Esophagus squamous epithelium (tissue), 5 donors: ENCODE data around the gene MEAK7. TPM values are rescaled to one million over a fixed set of nuclear protein-coding genes. Genes with fewer than 3 reads are reported as not detected.

ENCODE experiments used
- DNase-seq: peaks from one replicate; lab custom pipeline; 2025; lab: John Stamatoyannopoulos, UW
- H3K27ac ChIP-seq, 4 donors: fragments of 200-600 bp; sonication (generic); one replicate each; pipeline ENCODE4 v1.5.1; 2016 to 2019; ENCODE audit warnings: mild to moderate bottlenecking in 1 of 4
- H3K27me3 ChIP-seq, 4 donors: fragments of 200-600 bp; sonication (generic); 1 replicate in 3 of 4; 2 replicates in 1 of 4; pipeline versions ENCODE4 v1.5.1 to v1.6.0; 2017 to 2021; ENCODE audit warnings: antibody characterized with exemption in 1 of 4
- H3K36me3 ChIP-seq, 3 donors: fragments of 200-600 bp; sonication (generic); one replicate each; pipeline ENCODE4 v1.5.1; 2016 to 2019
- H3K4me1 ChIP-seq, 3 donors: fragments of 200-600 bp; sonication (generic); one replicate each; pipeline ENCODE4 v1.5.1; 2017 to 2019
- H3K4me3 ChIP-seq, 4 donors: fragments of 200-600 bp; sonication (generic); 1 replicate in 3 of 4; 2 replicates in 1 of 4; pipeline ENCODE4 v1.5.1; 2016 to 2019; ENCODE audit warnings: mild to moderate bottlenecking in 2 of 4, moderate library complexity in 1 of 4
- H3K9me3 ChIP-seq, 3 donors: fragments of 200-600 bp; sonication (generic); one replicate each; pipeline ENCODE4 v1.5.1; 2016 to 2019
- POLR2A ChIP-seq, 4 donors: fragments of 450-650 bp; IDR thresholded peaks; one replicate each; pipeline ENCODE4 v1.6.1; 2017; ENCODE audit warnings: antibody characterized with exemption in 4 of 4, mild to moderate bottlenecking in 4 of 4, moderate library complexity in 3 of 4
- WGBS, 2 donors: methylation state at CpG; one replicate each; pipeline ENCODE4 v1.1.5; 2018; 5-methylcytosine and 5-hydroxymethylcytosine counted together
- intact Hi-C: fragments of 100-400 bp; cut with DNase I; formaldehyde crosslinking; loops from one replicate; pipeline ENCODE4 v1.15.0; 2022
- total RNA-seq, 4 donors: library from RNA; depleted of rRNA; stranded (reverse); fragments of >200 nt; gene quantifications; one replicate each; pipeline ENCODE4 v1.1.0, GENCODE V29; 2016
- TF ChIP-seq, protein P1 (sequence below), 6 experiments: fragments of 450-650 bp in 4 of 6; fragments of 200-600 bp in 2 of 6; sonication (generic) in 2 of 6; IDR thresholded peaks; one replicate each; pipeline ENCODE4 v1.5.1; 2016 to 2019; ENCODE audit warnings: antibody characterized with exemption in 6 of 6, mild to moderate bottlenecking in 4 of 6, moderate library complexity in 4 of 6
- donor health status: DM: yes; HTN: yes; CAD: no.

Gene MEAK7
- total RNA-seq, 4 donors from 2014 or later, result 20.2 to 35.9 (median 29.9) TPM

DNA sequence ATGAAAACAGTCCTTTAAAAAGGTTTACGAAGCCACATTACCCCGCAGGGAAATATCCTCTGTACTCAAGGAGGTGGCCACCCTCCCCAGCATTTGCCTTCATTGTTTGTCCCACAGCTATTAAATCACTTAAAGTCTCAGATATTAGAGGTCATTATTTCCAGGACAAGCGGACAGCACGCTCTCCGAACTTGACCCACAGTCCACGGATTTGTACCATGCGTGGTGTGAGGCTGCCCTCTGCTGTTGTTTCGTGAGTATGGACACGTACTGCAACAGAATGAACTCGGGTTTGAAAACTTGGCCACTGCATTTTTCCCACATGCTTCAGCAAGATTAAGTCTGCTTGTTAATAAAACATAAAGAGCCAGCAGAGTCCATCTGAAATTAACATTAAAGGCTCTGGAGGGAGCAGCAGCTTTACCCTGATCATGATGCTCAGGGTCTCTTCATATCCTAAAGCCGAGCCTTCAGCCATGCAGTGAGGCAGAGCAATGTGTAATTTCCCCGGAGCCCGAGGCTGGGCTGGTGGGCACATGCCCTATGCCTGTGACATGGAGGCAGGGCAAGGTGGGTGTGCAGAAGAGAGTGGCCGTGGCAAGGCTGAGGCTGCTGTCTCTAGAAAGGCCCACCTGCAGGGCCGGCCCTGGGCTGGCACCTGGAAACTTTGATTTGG is 19.7 kb downstream of the MEAK7 start:
- intact Hi-C loops, result loop anchor here (10.0 kb wide), 1 partner anchor 210 kb away; no protein-coding TSS in a partner anchor
- no peak overlapping the region for H3K4me3 ChIP-seq
- no peaks in the 10 kb centered on the region for H3K27me3 ChIP-seq
- no peaks in the 10 kb centered on the region for H3K9me3 ChIP-seq
- peaks cover 15 to 99% (median 37%) of the 10 kb centered on the region in 3 donors for H3K36me3 ChIP-seq
- 61 to 67% methylated on average over 13 to 14 of the region's 15 CpGs for WGBS, 2 donors
- DNase-seq, result no peak
- TF ChIP-seq, protein P1, sequence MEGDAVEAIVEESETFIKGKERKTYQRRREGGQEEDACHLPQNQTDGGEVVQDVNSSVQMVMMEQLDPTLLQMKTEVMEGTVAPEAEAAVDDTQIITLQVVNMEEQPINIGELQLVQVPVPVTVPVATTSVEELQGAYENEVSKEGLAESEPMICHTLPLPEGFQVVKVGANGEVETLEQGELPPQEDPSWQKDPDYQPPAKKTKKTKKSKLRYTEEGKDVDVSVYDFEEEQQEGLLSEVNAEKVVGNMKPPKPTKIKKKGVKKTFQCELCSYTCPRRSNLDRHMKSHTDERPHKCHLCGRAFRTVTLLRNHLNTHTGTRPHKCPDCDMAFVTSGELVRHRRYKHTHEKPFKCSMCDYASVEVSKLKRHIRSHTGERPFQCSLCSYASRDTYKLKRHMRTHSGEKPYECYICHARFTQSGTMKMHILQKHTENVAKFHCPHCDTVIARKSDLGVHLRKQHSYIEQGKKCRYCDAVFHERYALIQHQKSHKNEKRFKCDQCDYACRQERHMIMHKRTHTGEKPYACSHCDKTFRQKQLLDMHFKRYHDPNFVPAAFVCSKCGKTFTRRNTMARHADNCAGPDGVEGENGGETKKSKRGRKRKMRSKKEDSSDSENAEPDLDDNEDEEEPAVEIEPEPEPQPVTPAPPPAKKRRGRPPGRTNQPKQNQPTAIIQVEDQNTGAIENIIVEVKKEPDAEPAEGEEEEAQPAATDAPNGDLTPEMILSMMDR (IDR thresholded peaks at IDR 0.05), result peak in 5 of 6 experiments; percentile 67 to 83 (median 75)
- no peak for TF ChIP-seq POLR2A (IDR thresholded peaks at IDR 0.05)
- no peaks in the 10 kb centered on the region for H3K4me1 ChIP-seq
- no peak overlapping the region for H3K27ac ChIP-seq

DNA sequence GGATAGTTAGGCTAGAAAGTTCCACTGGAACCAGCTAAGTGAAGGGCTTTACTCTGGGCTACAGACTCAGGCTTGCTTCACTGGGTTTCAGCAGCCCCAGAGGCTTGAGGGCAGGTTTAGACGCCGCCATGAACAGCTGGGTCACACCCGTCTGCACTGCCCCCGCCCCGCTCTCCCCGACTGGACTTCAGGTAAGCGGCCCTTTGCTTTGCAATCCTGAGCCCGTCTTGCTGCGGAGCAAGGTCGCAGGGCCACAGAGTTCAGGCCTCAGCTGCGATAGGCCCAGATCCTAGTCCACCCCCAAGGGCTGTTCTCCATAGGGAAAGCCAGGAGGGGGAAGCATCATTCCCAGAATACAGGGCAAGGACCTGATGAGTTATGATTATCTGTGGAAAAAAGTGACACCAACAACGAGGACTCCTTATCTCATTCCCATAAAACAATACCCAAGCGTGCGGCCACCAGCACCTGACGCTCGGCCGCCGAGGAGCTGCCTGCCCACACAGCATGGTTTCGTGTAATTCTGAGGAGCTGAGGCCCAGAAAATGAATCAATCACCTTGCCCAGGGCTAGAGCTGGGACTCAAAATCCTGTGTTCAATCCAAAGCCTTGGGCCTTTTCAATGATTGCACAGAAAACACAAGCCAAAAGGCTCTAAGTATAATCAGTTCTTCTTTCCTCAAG is 20.4 kb downstream of the MEAK7 start:
- H3K27ac ChIP-seq, result no peak overlapping the region
- TF ChIP-seq POLR2A (IDR thresholded peaks at IDR 0.05), result no peak
- TF ChIP-seq, protein P1 (IDR thresholded peaks at IDR 0.05), result no peak
- intact Hi-C loops, result loop anchor here (10.0 kb wide), 1 partner anchor 209 kb away; no protein-coding TSS in a partner anchor
- H3K9me3 ChIP-seq, result no peaks in the 10 kb centered on the region
- H3K27me3 ChIP-seq, result no peaks in the 10 kb centered on the region
- 85 to 87% methylated on average over 11 to 19 of the region's 19 CpGs for WGBS, 2 donors
- peaks cover 12 to 99% (median 44%) of the 10 kb centered on the region in 3 donors for H3K36me3 ChIP-seq
- no peaks in the 10 kb centered on the region for H3K4me1 ChIP-seq
- no peak for DNase-seq
- no peak overlapping the region for H3K4me3 ChIP-seq

DNA sequence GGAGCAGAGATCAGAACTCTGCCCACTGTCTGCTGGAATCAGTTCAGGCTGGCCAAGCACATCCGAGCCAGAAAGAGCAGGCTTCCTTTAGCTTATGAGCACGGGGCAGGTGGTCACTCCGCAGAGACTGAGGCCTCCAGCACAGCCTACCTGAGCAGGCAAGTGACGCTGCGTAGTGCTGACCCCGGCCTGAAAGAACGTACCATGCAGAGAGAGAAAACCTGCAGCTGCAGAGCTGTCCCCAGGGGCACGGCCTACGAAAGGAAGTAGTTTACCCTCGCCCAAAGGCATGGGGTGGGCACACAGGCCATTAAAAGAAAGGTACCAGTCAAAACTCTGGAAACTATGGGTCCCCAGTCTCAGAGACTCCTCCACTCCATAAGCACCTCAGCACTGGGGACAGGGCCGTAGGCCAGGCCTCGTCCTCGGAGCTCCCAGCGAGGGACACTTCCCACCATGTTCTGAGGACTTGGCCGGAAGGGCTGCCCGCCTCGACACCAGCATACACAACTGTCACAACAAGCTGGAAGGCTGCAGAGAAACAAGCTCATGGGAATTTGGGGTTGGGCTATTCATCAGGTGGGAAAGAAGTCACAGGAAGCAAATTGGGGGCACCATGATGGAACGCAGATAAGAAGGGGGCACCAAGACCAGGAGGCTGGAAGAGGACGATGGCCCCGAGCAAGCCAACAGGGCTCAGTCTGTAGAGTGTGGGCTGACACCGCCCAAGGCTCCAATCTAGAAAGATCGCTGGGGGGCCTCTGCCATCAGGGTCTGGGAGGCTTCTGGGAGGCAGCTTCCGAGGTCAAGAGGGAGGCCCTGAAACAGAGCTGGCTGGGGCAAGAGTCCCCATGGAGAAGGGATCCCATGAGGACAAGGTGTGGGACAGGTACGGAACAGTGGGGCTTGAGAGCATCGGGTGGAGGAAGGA is 21.2 kb downstream of the MEAK7 start:
- H3K9me3 ChIP-seq, result no peaks in the 10 kb centered on the region
- peaks cover 16 to 99% (median 40%) of the 10 kb centered on the region in 3 donors for H3K36me3 ChIP-seq
- no peaks in the 10 kb centered on the region for H3K4me1 ChIP-seq
- intact Hi-C loops, result loop anchor here (10.0 kb wide), 1 partner anchor 208 kb away; no protein-coding TSS in a partner anchor
- DNase-seq, result no peak
- no peak overlapping the region for H3K4me3 ChIP-seq
- WGBS, 2 donors, result 91 to 95% methylated on average over 13 of the region's 25 CpGs
- no peak overlapping the region for H3K27ac ChIP-seq
- H3K27me3 ChIP-seq, result no peaks in the 10 kb centered on the region
- TF ChIP-seq, protein P1 (IDR thresholded peaks at IDR 0.05), result no peak
- TF ChIP-seq POLR2A (IDR thresholded peaks at IDR 0.05), result no peak

DNA sequence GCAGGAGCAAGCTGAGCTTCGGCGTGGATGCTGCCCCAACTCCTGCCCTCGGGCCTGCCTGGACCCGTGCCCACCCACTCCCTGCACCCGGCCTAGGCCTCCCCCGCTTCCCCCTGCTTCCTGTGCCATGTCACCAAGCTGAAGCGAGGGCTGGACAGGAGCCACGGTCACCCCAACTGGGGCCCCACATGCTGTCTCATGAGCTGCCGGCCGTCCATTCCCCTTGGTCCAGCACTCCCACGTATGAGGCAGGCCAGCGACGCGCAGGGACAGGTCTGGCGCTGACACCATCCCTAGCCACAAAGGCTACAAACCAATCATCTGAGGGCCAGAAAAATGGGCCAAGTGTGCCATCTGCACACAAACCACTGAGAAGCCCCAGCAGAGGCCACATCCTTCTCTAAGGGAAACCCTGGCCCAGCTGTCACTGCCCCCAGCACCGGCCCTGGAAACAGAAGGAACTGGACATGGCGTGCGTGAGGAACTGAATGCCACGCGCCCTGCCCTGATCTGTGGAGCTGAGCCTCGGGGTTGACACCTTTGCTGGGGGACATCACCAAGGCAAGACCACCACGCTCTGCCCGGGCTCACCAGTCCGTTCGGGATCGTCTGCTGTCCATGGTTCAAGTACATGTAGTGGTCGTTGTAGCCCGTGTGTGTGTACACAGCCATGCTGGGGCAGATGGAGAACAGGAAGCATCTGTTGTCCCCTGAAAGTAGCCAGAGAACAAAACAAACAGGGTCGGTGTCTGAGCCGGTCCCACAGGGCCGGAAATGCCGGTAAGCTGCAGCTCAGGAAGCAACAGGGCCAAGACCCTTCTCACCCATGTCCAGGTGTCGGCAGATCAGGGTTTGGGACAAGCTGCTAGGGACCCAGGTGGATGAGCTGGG is 22.2 kb downstream of the MEAK7 start:
- WGBS, 2 donors, result 74 to 78% methylated on average over 7 to 16 of the region's 33 CpGs
- intact Hi-C loops, result loop anchor here (10.0 kb wide), 1 partner anchor 207 kb away; no protein-coding TSS in a partner anchor
- Histone ChIP-seq H3K4me3 (no peak overlapping the region), H3K36me3 (peaks cover 23 to 99% (median 32%) of the 10 kb centered on the region in 3 donors), H3K4me1 (no peaks in the 10 kb centered on the region), H3K27ac (no peak overlapping the region), H3K27me3 (no peaks in the 10 kb centered on the region), H3K9me3 (no peaks in the 10 kb centered on the region)
- no peak for TF ChIP-seq POLR2A (IDR thresholded peaks at IDR 0.05)
- TF ChIP-seq, protein P1 (IDR thresholded peaks at IDR 0.05), result no peak
- DNase-seq, result no peak
